Liver (tissue), 9 donors: ENCODE results near the gene ZBED2. TPM values are rescaled to one million over a fixed set of nuclear protein-coding genes. Genes with fewer than 3 reads are reported as not detected.

Source experiments
- DNase-seq: peaks from one replicate; pipeline ENCODE4 v3.0.0-alpha.2; 2017; ENCODE audit warnings: low spot score
- H3K27ac ChIP-seq, 2 donors: one replicate each; pipeline ENCODE4 v1.7.0; 2013; ENCODE audit warnings: inconsistent platforms in 2 of 2, low read length in 2 of 2, control low read depth in 1 of 2, low read depth in 1 of 2, mild to moderate bottlenecking in 1 of 2
- H3K27me3 ChIP-seq, 4 donors: one replicate each; pipeline versions ENCODE4 v1.6.1 to v1.7.0; 2013; ENCODE audit warnings: low read length in 3 of 4, inconsistent platforms in 1 of 4, mild to moderate bottlenecking in 1 of 4, moderate library complexity in 1 of 4; ENCODE audit not compliant: control insufficient read depth in 4 of 4, insufficient read depth in 4 of 4
- H3K36me3 ChIP-seq, 4 donors: one replicate each; pipeline versions ENCODE4 v1.6.1 to v1.7.0; 2013; ENCODE audit warnings: low read length in 3 of 4, mild to moderate bottlenecking in 3 of 4, low read depth in 1 of 4, moderate library complexity in 1 of 4; ENCODE audit not compliant: control insufficient read depth in 4 of 4, insufficient read depth in 3 of 4
- H3K4me1 ChIP-seq, 4 donors: one replicate each; pipeline versions ENCODE4 v1.6.1 to v1.7.0; 2013; ENCODE audit warnings: low read length in 3 of 4, mild to moderate bottlenecking in 3 of 4, moderate library complexity in 1 of 4; ENCODE audit not compliant: control insufficient read depth in 4 of 4, insufficient read depth in 4 of 4
- H3K4me3 ChIP-seq, 3 donors: one replicate each; pipeline versions ENCODE4 v1.6.1 to v1.7.0; 2013; ENCODE audit warnings: low read length in 3 of 3, control low read depth in 1 of 3, low read depth in 1 of 3, mild to moderate bottlenecking in 1 of 3
- H3K9ac ChIP-seq, 2 donors: one replicate each; pipeline ENCODE4 v1.7.0; 2013; ENCODE audit warnings: low read length in 2 of 2, mild to moderate bottlenecking in 2 of 2, moderate library complexity in 2 of 2, control low read depth in 1 of 2, low read depth in 1 of 2
- H3K9me3 ChIP-seq, 4 donors: one replicate each; pipeline versions ENCODE4 v1.6.1 to v1.7.0; 2013; ENCODE audit warnings: low read length in 3 of 4; ENCODE audit not compliant: control insufficient read depth in 4 of 4
- CTCF ChIP-seq: fragments of 150-350 bp; IDR thresholded peaks from 2 replicates; pipeline ENCODE4 v1.5.1; 2017; ENCODE audit warnings: improper control_type of control experiment, low read depth, low read length; ENCODE audit not compliant: missing input control
- EGR1 ChIP-seq, 2 donors: IDR thresholded peaks; 2 replicates each; pipeline ENCODE4 v1.6.1; 2016 to 2018; ENCODE audit warnings: antibody characterized with exemption in 2 of 2, low read depth in 2 of 2
- FOXA1 ChIP-seq: IDR thresholded peaks from 2 replicates; pipeline ENCODE4 v1.6.1; 2016; ENCODE audit warnings: antibody characterized with exemption
- FOXA2 ChIP-seq: IDR thresholded peaks from 2 replicates; pipeline ENCODE4 v1.6.1; 2016; ENCODE audit warnings: antibody characterized with exemption
- GABPA ChIP-seq, 2 donors: IDR thresholded peaks in 1 of 2; conservative IDR thresholded peaks in 1 of 2; 2 replicates each; pipeline ENCODE4 v1.6.1; 2016; ENCODE audit warnings: antibody characterized with exemption in 2 of 2, mild to moderate bottlenecking in 1 of 2, moderate library complexity in 1 of 2
- HNF4A ChIP-seq, 2 donors: conservative IDR thresholded peaks; 2 replicates each; pipeline ENCODE4 v1.6.1; 2016; ENCODE audit warnings: antibody characterized with exemption in 2 of 2, mild to moderate bottlenecking in 2 of 2
- JUND ChIP-seq, 2 donors: IDR thresholded peaks; 2 replicates each; pipeline ENCODE4 v1.6.1; 2016; ENCODE audit warnings: antibody characterized with exemption in 2 of 2
- NR2F2 ChIP-seq: IDR thresholded peaks from 2 replicates; pipeline ENCODE4 v1.6.1; 2016; ENCODE audit warnings: antibody characterized with exemption
- RAD21 ChIP-seq, 2 donors: IDR thresholded peaks; 2 replicates each; pipeline ENCODE4 v1.6.1; 2016; ENCODE audit warnings: antibody characterized with exemption in 2 of 2, mild to moderate bottlenecking in 2 of 2
- REST ChIP-seq: IDR thresholded peaks from 2 replicates; pipeline ENCODE4 v1.6.1; 2016; ENCODE audit warnings: antibody characterized with exemption, mild to moderate bottlenecking
- RXRA ChIP-seq, 2 donors: IDR thresholded peaks; 2 replicates each; pipeline ENCODE4 v1.6.1; 2017 to 2018; ENCODE audit warnings: antibody characterized with exemption in 2 of 2, mild to moderate bottlenecking in 1 of 2
- SP1 ChIP-seq: IDR thresholded peaks from 2 replicates; pipeline ENCODE4 v1.6.1; 2018; ENCODE audit warnings: antibody characterized with exemption, mild to moderate bottlenecking
- TAF1 ChIP-seq: conservative IDR thresholded peaks from 2 replicates; pipeline ENCODE4 v1.6.1; 2016; ENCODE audit warnings: antibody characterized with exemption, mild to moderate bottlenecking
- YY1 ChIP-seq: IDR thresholded peaks from 2 replicates; pipeline ENCODE4 v1.6.1; 2016; ENCODE audit warnings: antibody characterized with exemption, mild to moderate bottlenecking
- WGBS: extraction: QIAGEN DNeasy Blood & Tissue Kit; methylation state at CpG from one replicate; pipeline ENCODE4 v1.1.7; 2013; 5-methylcytosine and 5-hydroxymethylcytosine counted together
- polyA plus RNA-seq, 2 donors: library from polyadenylated mRNA; stranded (reverse) in 1 of 2; unstranded in 1 of 2; fragments of 200-250 nt in 1 of 2; fragments of >200 nt in 1 of 2; fragmentation: Nextera tagmentation in 1 of 2; extraction: Ambion mirVana in 1 of 2; gene quantifications; one replicate each; pipeline versions ENCODE4 v1.2.1 to v1.2.3, GENCODE V29; 2013 to 2015
- total RNA-seq, 2 donors: library from RNA; depleted of rRNA; stranded (reverse); fragments of >200 nt; gene quantifications; one replicate each; pipeline ENCODE4 v1.2.3, GENCODE V29; 2014
- TF ChIP-seq, protein P1 (sequence below): IDR thresholded peaks from 2 replicates; pipeline ENCODE4 v1.6.1; 2016; ENCODE audit warnings: antibody characterized with exemption
- TF ChIP-seq, protein P2 (sequence below): IDR thresholded peaks from 2 replicates; pipeline ENCODE4 v1.6.1; 2016; ENCODE audit warnings: antibody characterized with exemption
- TF ChIP-seq, protein P3 (sequence below): IDR thresholded peaks from 2 replicates; pipeline ENCODE4 v1.6.1; 2016; ENCODE audit warnings: antibody characterized with exemption
- donor health status: healthy.
- donor health status: healthy.
- donor health status: healthy.
- donor health status: healthy.
- donor health status: healthy.

ZBED2 gene
- total and polyA plus RNA-seq, 4 donors: not detected

DNA sequence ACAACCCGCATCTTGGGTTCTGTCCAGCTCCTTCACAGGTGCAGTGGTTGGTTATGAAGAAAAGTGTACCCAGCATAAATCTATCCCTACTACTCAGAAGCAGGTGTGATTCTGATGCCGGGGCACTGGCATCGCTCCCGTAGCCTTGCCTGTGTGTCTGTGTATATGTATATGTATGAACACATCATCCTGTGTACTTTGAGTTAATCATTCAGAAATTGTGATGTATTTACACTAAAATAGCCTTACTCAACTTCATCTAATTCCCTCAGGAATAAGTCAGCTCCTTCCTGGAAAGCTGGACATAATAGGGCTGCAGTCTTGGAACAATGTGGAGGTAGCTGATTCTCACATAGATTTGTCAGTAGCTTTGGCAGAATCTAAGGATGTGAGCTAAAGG, 6.7 kb upstream of the ZBED2 start:
- WGBS: 89% methylated on average over 4 of the region's 4 CpGs
- TF ChIP-seq YY1 (no peak), CTCF (no peak), RAD21 (IDR thresholded peaks at IDR 0.05) (no peak), REST (no peak), GABPA (IDR thresholded peaks at IDR 0.05 in 1 of 2, conservative IDR thresholded peaks at IDR 0.05 in 1 of 2) (no peak), FOXA2 (no peak), NR2F2 (no peak), JUND (IDR thresholded peaks at IDR 0.05) (no peak), FOXA1 (no peak), EGR1 (IDR thresholded peaks at IDR 0.05; ENCODE audit: low read depth in 2 of 2) (no peak), TAF1 (no peak), SP1 (no peak), RXRA (IDR thresholded peaks at IDR 0.05) (no peak)
- TF ChIP-seq, protein P1, sequence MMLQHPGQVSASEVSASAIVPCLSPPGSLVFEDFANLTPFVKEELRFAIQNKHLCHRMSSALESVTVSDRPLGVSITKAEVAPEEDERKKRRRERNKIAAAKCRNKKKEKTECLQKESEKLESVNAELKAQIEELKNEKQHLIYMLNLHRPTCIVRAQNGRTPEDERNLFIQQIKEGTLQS: no peak
- TF ChIP-seq, protein P2, sequence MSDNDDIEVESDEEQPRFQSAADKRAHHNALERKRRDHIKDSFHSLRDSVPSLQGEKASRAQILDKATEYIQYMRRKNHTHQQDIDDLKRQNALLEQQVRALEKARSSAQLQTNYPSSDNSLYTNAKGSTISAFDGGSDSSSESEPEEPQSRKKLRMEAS: no peak
- no peaks in the 10 kb centered on the region for H3K9me3 ChIP-seq
- H3K9ac ChIP-seq: no peak overlapping the region
- no peak overlapping the region for H3K27ac ChIP-seq
- no peak for DNase-seq
- no peaks in the 10 kb centered on the region for H3K36me3 ChIP-seq
- H3K4me1 ChIP-seq: no peaks in the 10 kb centered on the region
- H3K4me3 ChIP-seq: no peak overlapping the region
- H3K27me3 ChIP-seq: no peaks in the 10 kb centered on the region

DNA sequence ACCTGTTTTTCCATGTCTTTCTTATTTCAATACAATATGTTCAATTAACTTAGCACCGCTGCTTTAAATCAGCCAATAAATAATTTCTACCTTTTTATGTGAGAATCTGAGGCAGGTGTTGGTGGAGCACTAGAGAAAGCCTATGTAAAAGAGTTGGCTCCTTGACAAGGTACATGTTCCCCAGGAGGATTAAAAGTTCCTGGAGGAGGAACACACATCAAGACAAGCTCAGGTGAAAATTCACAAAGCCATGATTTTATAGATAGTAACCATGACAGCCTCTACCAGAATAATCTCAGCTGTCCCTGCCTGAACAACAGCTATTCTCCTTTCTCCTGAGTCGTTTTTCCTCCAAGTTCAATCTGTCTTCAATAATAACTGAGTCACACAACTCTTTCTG, 3.4 kb upstream of the ZBED2 start:
- no peak for DNase-seq
- no peak overlapping the region for H3K4me3 ChIP-seq
- no peaks in the 10 kb centered on the region for H3K36me3 ChIP-seq
- WGBS: 77% methylated on average over 2 of the region's 2 CpGs
- H3K9me3 ChIP-seq: no peaks in the 10 kb centered on the region
- H3K4me1 ChIP-seq: no peaks in the 10 kb centered on the region
- no peak overlapping the region for H3K27ac ChIP-seq
- no peaks in the 10 kb centered on the region for H3K27me3 ChIP-seq
- no peak overlapping the region for H3K9ac ChIP-seq
- no peak for TF ChIP-seq CTCF
- no peak for TF ChIP-seq EGR1 (IDR thresholded peaks at IDR 0.05; ENCODE audit: low read depth in 2 of 2)
- no peak for TF ChIP-seq REST
- TF ChIP-seq YY1: no peak
- TF ChIP-seq, protein P3, sequence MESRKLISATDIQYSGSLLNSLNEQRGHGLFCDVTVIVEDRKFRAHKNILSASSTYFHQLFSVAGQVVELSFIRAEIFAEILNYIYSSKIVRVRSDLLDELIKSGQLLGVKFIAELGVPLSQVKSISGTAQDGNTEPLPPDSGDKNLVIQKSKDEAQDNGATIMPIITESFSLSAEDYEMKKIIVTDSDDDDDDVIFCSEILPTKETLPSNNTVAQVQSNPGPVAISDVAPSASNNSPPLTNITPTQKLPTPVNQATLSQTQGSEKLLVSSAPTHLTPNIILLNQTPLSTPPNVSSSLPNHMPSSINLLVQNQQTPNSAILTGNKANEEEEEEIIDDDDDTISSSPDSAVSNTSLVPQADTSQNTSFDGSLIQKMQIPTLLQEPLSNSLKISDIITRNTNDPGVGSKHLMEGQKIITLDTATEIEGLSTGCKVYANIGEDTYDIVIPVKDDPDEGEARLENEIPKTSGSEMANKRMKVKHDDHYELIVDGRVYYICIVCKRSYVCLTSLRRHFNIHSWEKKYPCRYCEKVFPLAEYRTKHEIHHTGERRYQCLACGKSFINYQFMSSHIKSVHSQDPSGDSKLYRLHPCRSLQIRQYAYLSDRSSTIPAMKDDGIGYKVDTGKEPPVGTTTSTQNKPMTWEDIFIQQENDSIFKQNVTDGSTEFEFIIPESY: no peak
- no peak for TF ChIP-seq FOXA1
- no peak for TF ChIP-seq TAF1
- no peak for TF ChIP-seq JUND (IDR thresholded peaks at IDR 0.05)
- TF ChIP-seq SP1: no peak
- no peak for TF ChIP-seq RXRA (IDR thresholded peaks at IDR 0.05)
- TF ChIP-seq FOXA2: no peak
- TF ChIP-seq NR2F2: no peak
- no peak for TF ChIP-seq HNF4A (conservative IDR thresholded peaks at IDR 0.05)
- no peak for TF ChIP-seq RAD21 (IDR thresholded peaks at IDR 0.05)
- TF ChIP-seq, protein P1: no peak
